Measurements from ENCODE around the gene SLC22A4.

DNA sequence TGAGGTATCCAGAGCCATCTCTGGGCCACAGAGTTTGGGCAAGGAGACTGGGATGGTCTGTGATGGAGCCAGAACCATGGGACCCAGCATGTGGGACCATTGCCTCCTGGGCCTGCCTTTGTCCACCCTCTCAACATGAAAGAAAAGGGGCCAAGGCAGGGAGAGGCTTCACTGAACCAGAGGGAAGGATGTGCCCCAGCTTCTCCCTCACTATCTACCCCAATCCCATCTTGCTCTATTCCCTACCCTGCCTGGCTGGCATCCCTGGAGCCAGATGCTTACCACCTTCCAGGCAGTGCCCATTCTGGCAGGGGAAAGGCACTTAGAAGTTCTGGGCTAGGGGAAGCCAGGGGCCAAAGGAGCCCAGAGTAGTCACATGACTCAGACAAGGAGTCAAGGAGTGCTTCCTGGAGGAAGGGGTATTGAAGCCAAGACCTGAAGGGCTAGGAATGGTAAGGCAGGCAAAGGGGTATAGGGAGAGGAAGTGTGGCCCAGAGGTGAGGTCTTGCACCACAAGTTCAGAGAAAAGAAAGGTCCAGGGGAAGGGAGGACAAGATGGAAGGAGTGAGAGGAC is 26.9 kb upstream of the SLC22A4 start:
- TF ChIP-seq, protein P1, sequence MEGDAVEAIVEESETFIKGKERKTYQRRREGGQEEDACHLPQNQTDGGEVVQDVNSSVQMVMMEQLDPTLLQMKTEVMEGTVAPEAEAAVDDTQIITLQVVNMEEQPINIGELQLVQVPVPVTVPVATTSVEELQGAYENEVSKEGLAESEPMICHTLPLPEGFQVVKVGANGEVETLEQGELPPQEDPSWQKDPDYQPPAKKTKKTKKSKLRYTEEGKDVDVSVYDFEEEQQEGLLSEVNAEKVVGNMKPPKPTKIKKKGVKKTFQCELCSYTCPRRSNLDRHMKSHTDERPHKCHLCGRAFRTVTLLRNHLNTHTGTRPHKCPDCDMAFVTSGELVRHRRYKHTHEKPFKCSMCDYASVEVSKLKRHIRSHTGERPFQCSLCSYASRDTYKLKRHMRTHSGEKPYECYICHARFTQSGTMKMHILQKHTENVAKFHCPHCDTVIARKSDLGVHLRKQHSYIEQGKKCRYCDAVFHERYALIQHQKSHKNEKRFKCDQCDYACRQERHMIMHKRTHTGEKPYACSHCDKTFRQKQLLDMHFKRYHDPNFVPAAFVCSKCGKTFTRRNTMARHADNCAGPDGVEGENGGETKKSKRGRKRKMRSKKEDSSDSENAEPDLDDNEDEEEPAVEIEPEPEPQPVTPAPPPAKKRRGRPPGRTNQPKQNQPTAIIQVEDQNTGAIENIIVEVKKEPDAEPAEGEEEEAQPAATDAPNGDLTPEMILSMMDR (IDR thresholded peaks at IDR 0.05; ENCODE audit: low read length): no peak
- TF ChIP-seq EZH2 (optimal IDR thresholded peaks at IDR 0.05; ENCODE audit: low read depth, low read length): no peak

Measured in MM.1S (cell line).